Neuronal stem cell (in vitro differentiated cells): ENCODE data around the gene ISCU.
A peak's percentile ranks its signal among the peaks of the same experiment; 100 is the strongest.
"Not testable (repeated sequence)": the region's sequence is repeated elsewhere in the genome, so short reads cannot be mapped to it uniquely, and the experiment has no call there.

ENCODE experiments used
- DNase-seq: peaks from one replicate; pipeline ENCODE4 v3.0.0-alpha.2; 2013; ENCODE audit warnings: low spot score
- H2AFZ ChIP-seq: one replicate; pipeline ENCODE4 v1.6.1; 2013; ENCODE audit warnings: mild to moderate bottlenecking, low read length, inconsistent platforms
- H2AK5ac ChIP-seq: 2 replicates; pipeline ENCODE4 v1.6.1; 2013; ENCODE audit warnings: low read depth, mild to moderate bottlenecking, inconsistent platforms, low read length, moderate library complexity, mixed read lengths
- H2BK120ac ChIP-seq: 2 replicates; pipeline ENCODE4 v1.6.1; 2013; ENCODE audit warnings: low read depth, mild to moderate bottlenecking, inconsistent platforms, low read length, moderate library complexity, mixed read lengths
- H2BK12ac ChIP-seq: one replicate; pipeline ENCODE4 v1.6.1; 2013; ENCODE audit warnings: low read length, inconsistent platforms
- H2BK15ac ChIP-seq: 2 replicates; pipeline ENCODE4 v1.6.1; 2013; ENCODE audit warnings: mild to moderate bottlenecking, low read length, inconsistent platforms, mixed read lengths
- H2BK5ac ChIP-seq: one replicate; pipeline ENCODE4 v1.6.1; 2013; ENCODE audit warnings: inconsistent platforms, mild to moderate bottlenecking, low read length, moderate library complexity
- H3K14ac ChIP-seq: one replicate; pipeline ENCODE4 v1.6.1; 2013; ENCODE audit warnings: low read length, inconsistent platforms
- H3K18ac ChIP-seq: 2 replicates; pipeline ENCODE4 v1.6.1; 2013; ENCODE audit warnings: low read length, inconsistent platforms
- H3K23ac ChIP-seq: 2 replicates; pipeline ENCODE4 v1.6.1; 2013; ENCODE audit warnings: low read depth, mild to moderate bottlenecking, mixed read lengths, low read length, inconsistent platforms; ENCODE audit not compliant: poor library complexity
- H3K27ac ChIP-seq: replicated peaks from 3 replicates; pipeline ENCODE4 v1.5.1; 2013; ENCODE audit warnings: low read length, inconsistent platforms
- H3K27me3 ChIP-seq, 3 experiments: 2 replicates each; pipeline ENCODE4 v1.6.1; 2013; ENCODE audit warnings: low read length in 3 of 3, mild to moderate bottlenecking in 2 of 3, inconsistent platforms in 1 of 3, low read depth in 1 of 3, mixed read lengths in 1 of 3, moderate library complexity in 1 of 3; ENCODE audit not compliant: control insufficient read depth in 3 of 3, insufficient read depth in 3 of 3
- H3K36me3 ChIP-seq, 2 donors: replicated peaks in 1 of 2; 2 replicates each; pipeline ENCODE4 v1.6.1; 2013; ENCODE audit warnings: low read length in 2 of 2; ENCODE audit not compliant: control insufficient read depth in 2 of 2, insufficient read depth in 2 of 2
- H3K4ac ChIP-seq: 2 replicates; pipeline ENCODE4 v1.6.1; 2013; ENCODE audit warnings: inconsistent platforms, mild to moderate bottlenecking, low read length, moderate library complexity
- H3K4me1 ChIP-seq, 2 donors: 1 replicate in 1 of 2; 2 replicates in 1 of 2; pipeline ENCODE4 v1.6.1; 2013; ENCODE audit warnings: low read length in 2 of 2, low read depth in 1 of 2; ENCODE audit not compliant: control insufficient read depth in 2 of 2, insufficient read depth in 1 of 2
- H3K4me2 ChIP-seq: one replicate; pipeline ENCODE4 v1.6.1; 2013; ENCODE audit warnings: mild to moderate bottlenecking, low read length, inconsistent platforms; ENCODE audit not compliant: insufficient read depth, poor library complexity, severe bottlenecking
- H3K4me3 ChIP-seq, 2 donors: 2 replicates each; pipeline ENCODE4 v1.5.1; 2013; ENCODE audit warnings: low read length in 2 of 2, mild to moderate bottlenecking in 2 of 2, inconsistent platforms in 1 of 2, moderate library complexity in 1 of 2
- H3K79me1 ChIP-seq: one replicate; pipeline ENCODE4 v1.6.1; 2013; ENCODE audit warnings: low read depth, mild to moderate bottlenecking, inconsistent platforms, low read length, moderate library complexity
- H3K9ac ChIP-seq: one replicate; pipeline ENCODE4 v1.6.1; 2013; ENCODE audit warnings: mild to moderate bottlenecking, low read depth, low read length, inconsistent platforms; ENCODE audit not compliant: poor library complexity
- H3K9me3 ChIP-seq, 2 donors: replicated peaks in 1 of 2; 2 replicates each; pipeline versions ENCODE3 to v1.6.1; 2013; ENCODE audit warnings: low read length in 2 of 2, mild to moderate bottlenecking in 2 of 2, inconsistent platforms in 1 of 2, low read depth in 1 of 2, mixed read lengths in 1 of 2, moderate library complexity in 1 of 2; ENCODE audit not compliant: control insufficient read depth in 2 of 2, insufficient read depth in 1 of 2
- H4K8ac ChIP-seq: one replicate; pipeline ENCODE4 v1.6.1; 2013; ENCODE audit warnings: low read depth, mild to moderate bottlenecking, inconsistent platforms, low read length, moderate library complexity
- H4K91ac ChIP-seq: one replicate; pipeline ENCODE4 v1.6.1; 2013; ENCODE audit warnings: low read length, low read depth, mild to moderate bottlenecking, inconsistent platforms; ENCODE audit not compliant: poor library complexity
- WGBS, 2 donors: extraction: QIAGEN DNeasy Blood & Tissue Kit; methylation state at CpG; one replicate each; pipeline ENCODE4 v1.1.7; 2013; ENCODE audit warnings: missing lambda C conversion rate in 2 of 2, mixed read lengths in 1 of 2; ENCODE audit not compliant: insufficient read length in 2 of 2, insufficient replicate concordance in 1 of 2; ENCODE audit errors: extremely low coverage in 2 of 2; 5-methylcytosine and 5-hydroxymethylcytosine counted together

The ISCU gene

GRCh38 chr12:108618079-108618952, 55.9 kb downstream of the ISCU start:
- Histone ChIP-seq H4K91ac (no peak overlapping the region), H2BK5ac (no peak overlapping the region), H3K27ac (no peak overlapping the region), H3K23ac (no peak overlapping the region), H3K4me2 (peak overlapping the region; percentile 26), H3K4me1 (peaks cover 9 to 22% of the 10 kb centered on the region in 2 donors), H3K18ac (no peak overlapping the region), H2BK12ac (no peak overlapping the region), H3K4ac (no peak overlapping the region), H3K14ac (no peak overlapping the region), H2AFZ (peak overlapping the region; percentile 33), H3K9me3 (peaks cover 0 to 4% of the 10 kb centered on the region in 2 donors), H2BK15ac (peak overlapping the region; percentile 0), H3K4me3 (no peak overlapping the region), H3K27me3 (no peaks in the 10 kb centered on the region), H2BK120ac (no peak overlapping the region), H3K79me1 (no peaks in the 10 kb centered on the region), H3K36me3 (no peaks in the 10 kb centered on the region), H3K9ac (no peak overlapping the region), H2AK5ac (no peak overlapping the region), H4K8ac (no peak overlapping the region)
- DNase-seq, result peak; percentile 81
- WGBS, 2 donors, result no CpG with 5 or more reads among the region's 16 CpGs

GRCh38 chr12:108618953-108619274, 56.5 kb downstream of the ISCU start:
- not testable (repeated sequence) for H3K9me3 ChIP-seq, H2BK5ac ChIP-seq, H3K4me2 ChIP-seq, H3K27ac ChIP-seq, H2BK120ac ChIP-seq, H2BK15ac ChIP-seq, H3K36me3 ChIP-seq, H3K23ac ChIP-seq, H4K91ac ChIP-seq, DNase-seq, H2AK5ac ChIP-seq, H3K18ac ChIP-seq, H3K4me3 ChIP-seq, H2BK12ac ChIP-seq, H3K27me3 ChIP-seq, H3K4ac ChIP-seq, H3K79me1 ChIP-seq, H3K14ac ChIP-seq, H3K9ac ChIP-seq, H4K8ac ChIP-seq
- Histone ChIP-seq H3K4me1 (peaks cover 7 to 22% of the 10 kb centered on the region in 2 donors), H2AFZ (peak overlapping the region; percentile 33)
- no CpG with 5 or more reads among the region's 4 CpGs for WGBS, 2 donors
